HG02642 (cell line): Measurements from ENCODE around the gene GPM6B.

Experiments used
- ATAC-seq: cut with Tn5 transposase; IDR thresholded peaks from one replicate; pipeline ENCODE4 v1.9.1; 2021; ENCODE audit warnings: mild to moderate bottlenecking; ENCODE audit not compliant: unreplicated experiment, poor library complexity

The GPM6B gene

GRCh38 chrX:13775837-13776236, 41.1 kb downstream of the GPM6B start:
- ATAC-seq: no peak

GRCh38 chrX:13774696-13775095, 42.2 kb downstream of the GPM6B start:
- no peak for ATAC-seq

- no peak for ATAC-seq
These were observed 46.8 kb downstream of the GPM6B start for GRCh38 chrX:13770013-13770535.

- ATAC-seq: no peak
These were observed 48.0 kb downstream of the GPM6B start for GRCh38 chrX:13768939-13769338.

GRCh38 chrX:13764765-13765164, 52.1 kb downstream of the GPM6B start:
- ATAC-seq: no peak

- ATAC-seq: no peak
These were observed 52.6 kb downstream of the GPM6B start for GRCh38 chrX:13764281-13764680.

- no peak for ATAC-seq
These were observed 53.4 kb downstream of the GPM6B start for GRCh38 chrX:13763489-13763888.

GRCh38 chrX:13761606-13762414, 55.1 kb downstream of the GPM6B start:
- no peak for ATAC-seq

GRCh38 chrX:13760426-13760825, 56.5 kb downstream of the GPM6B start:
- ATAC-seq: no peak

- ATAC-seq: peak; percentile 64
These were observed 57.7 kb downstream of the GPM6B start for GRCh38 chrX:13759152-13759718.

- ATAC-seq: no peak
These were observed 60.5 kb downstream of the GPM6B start for GRCh38 chrX:13756381-13756780.

- no peak for ATAC-seq
These were observed 61.6 kb downstream of the GPM6B start for GRCh38 chrX:13755254-13755653.

GRCh38 chrX:13754765-13755164, 62.1 kb downstream of the GPM6B start:
- no peak for ATAC-seq

GRCh38 chrX:13752646-13753045, 64.2 kb downstream of the GPM6B start:
- peak; percentile 54 for ATAC-seq

GRCh38 chrX:13752141-13752540, 64.8 kb downstream of the GPM6B start:
- ATAC-seq: no peak

- no peak for ATAC-seq
These were observed 66.1 kb downstream of the GPM6B start for GRCh38 chrX:13750812-13751211.

GRCh38 chrX:13750204-13750603, 66.7 kb downstream of the GPM6B start:
- no peak for ATAC-seq

GRCh38 chrX:13748486-13748885, 68.4 kb downstream of the GPM6B start:
- ATAC-seq: no peak

GRCh38 chrX:13747836-13748235, 69.1 kb downstream of the GPM6B start:
- no peak for ATAC-seq

GRCh38 chrX:13742397-13743176, 74.3 kb downstream of the GPM6B start:
- peak; percentile 95 for ATAC-seq

- ATAC-seq: no peak
These were observed 75.2 kb downstream of the GPM6B start for GRCh38 chrX:13741695-13742094.
